Activated T-cell treated with anti-CD3 and anti-CD28 coated beads, Interleukin-2, amount 50 U/mL, for 72 hours (primary cell): ENCODE measurements around the gene KRT9. TPM values are rescaled to one million over a fixed set of nuclear protein-coding genes. Genes with fewer than 3 reads are reported as not detected.
"Not testable (repeated sequence)": the region's sequence is repeated elsewhere in the genome, so short reads cannot be mapped to it uniquely, and the experiment has no call there.

Source experiments
- ATAC-seq, 2 donors: fragments of 150-1000 bp; cut with Tn5 transposase; replicated peaks in 1 of 2; 2 replicates each; pipeline ENCODE4 v1.10.0; 2021; ENCODE audit warnings: moderate library complexity in 2 of 2, mild to moderate bottlenecking in 1 of 2
- DNase-seq, 2 donors: peaks; one replicate each; pipeline ENCODE4 v3.0.0; 2021 to 2022; ENCODE audit warnings: mixed read lengths in 1 of 2
- H3K27ac Mint-ChIP-seq: one replicate; pipeline ENCODE4 v1.8.0; 2022; ENCODE audit warnings: mild to moderate bottlenecking, moderate library complexity, mixed read lengths
- H3K27me3 Mint-ChIP-seq: one replicate; pipeline ENCODE4 v1.8.0; 2022; ENCODE audit warnings: low read depth, mixed read lengths
- H3K36me3 Mint-ChIP-seq, 2 donors: one replicate each; pipeline ENCODE4 v1.8.0; 2022; ENCODE audit warnings: mixed read lengths in 2 of 2, mild to moderate bottlenecking in 1 of 2; ENCODE audit not compliant: insufficient read depth in 2 of 2
- H3K4me1 Mint-ChIP-seq: one replicate; pipeline ENCODE4 v1.8.0; 2022; ENCODE audit warnings: low read depth, mixed read lengths
- H3K4me3 Mint-ChIP-seq, 2 donors: one replicate each; pipeline ENCODE4 v1.8.0; 2022; ENCODE audit warnings: mild to moderate bottlenecking in 2 of 2, mixed read lengths in 2 of 2, moderate library complexity in 2 of 2
- H3K9me3 Mint-ChIP-seq, 2 donors: one replicate each; pipeline ENCODE4 v1.8.0; 2022; ENCODE audit warnings: mixed read lengths in 2 of 2
- total RNA-seq, 2 donors: library from RNA; stranded (reverse); gene quantifications; one replicate each; pipeline ENCODE4 v1.2.3, GENCODE V29; 2022

Gene KRT9
- total RNA-seq, 2 donors from 2014 or later: not detected

DNA sequence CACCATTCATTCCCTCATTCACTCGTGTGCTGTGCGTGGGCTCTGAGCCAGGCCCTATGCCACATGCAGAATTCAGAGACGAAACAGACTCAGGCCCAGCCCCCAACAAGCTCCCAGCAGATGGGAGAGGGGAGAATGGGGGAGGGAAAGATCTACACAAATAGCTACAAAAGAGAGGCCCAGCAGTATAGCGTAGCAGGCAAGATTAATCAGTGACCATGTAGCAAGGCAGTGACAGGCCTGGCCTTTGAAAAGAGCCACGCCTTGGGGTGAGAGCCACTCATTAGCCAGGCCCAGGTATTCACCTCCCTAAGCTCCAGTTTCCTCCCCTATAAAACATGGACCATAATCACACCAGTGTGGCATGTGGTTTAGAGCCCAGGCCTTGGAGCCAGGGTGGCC, 27.4 kb downstream of the KRT9 start:
- H3K27ac Mint-ChIP-seq: no peak overlapping the region
- H3K36me3 Mint-ChIP-seq: peaks cover 3% of the 10 kb centered on the region in 2 donors
- H3K4me3 Mint-ChIP-seq: no peak overlapping the region
- H3K9me3 Mint-ChIP-seq: peaks cover 0 to 3% of the 10 kb centered on the region in 2 donors
- H3K27me3 Mint-ChIP-seq: peaks cover 10% of the 10 kb centered on the region
- DNase-seq (no peak), ATAC-seq (no peak)
- peaks cover 25% of the 10 kb centered on the region for H3K4me1 Mint-ChIP-seq

- not testable (repeated sequence) for H3K4me3 Mint-ChIP-seq, H3K4me1 Mint-ChIP-seq, H3K27ac Mint-ChIP-seq, H3K9me3 Mint-ChIP-seq, ATAC-seq, DNase-seq, H3K36me3 Mint-ChIP-seq
- H3K27me3 Mint-ChIP-seq: peaks cover 10% of the 10 kb centered on the region
Observed at GRCh38 chr17:41542786-41543185, 29.1 kb downstream of the KRT9 start.

GRCh38 chr17:41542357-41542756, 29.5 kb downstream of the KRT9 start:
- no peak overlapping the region for H3K27ac Mint-ChIP-seq
- H3K4me1 Mint-ChIP-seq: peaks cover 4% of the 10 kb centered on the region
- peaks cover 0 to 3% of the 10 kb centered on the region in 2 donors for H3K9me3 Mint-ChIP-seq
- peaks cover 8% of the 10 kb centered on the region for H3K27me3 Mint-ChIP-seq
- no peak for ATAC-seq
- H3K36me3 Mint-ChIP-seq: peaks cover 2 to 3% of the 10 kb centered on the region in 2 donors
- no peak for DNase-seq
- no peak overlapping the region for H3K4me3 Mint-ChIP-seq

GRCh38 chr17:41540921-41541625, 30.8 kb downstream of the KRT9 start:
- Mint-ChIP-seq H3K27ac (no peak overlapping the region), H3K4me1 (no peaks in the 10 kb centered on the region), H3K9me3 (no peaks in the 10 kb centered on the region), H3K4me3 (no peak overlapping the region), H3K36me3 (no peaks in the 10 kb centered on the region), H3K27me3 (peaks cover 10% of the 10 kb centered on the region)
- no peak for ATAC-seq
- no peak for DNase-seq

DNA sequence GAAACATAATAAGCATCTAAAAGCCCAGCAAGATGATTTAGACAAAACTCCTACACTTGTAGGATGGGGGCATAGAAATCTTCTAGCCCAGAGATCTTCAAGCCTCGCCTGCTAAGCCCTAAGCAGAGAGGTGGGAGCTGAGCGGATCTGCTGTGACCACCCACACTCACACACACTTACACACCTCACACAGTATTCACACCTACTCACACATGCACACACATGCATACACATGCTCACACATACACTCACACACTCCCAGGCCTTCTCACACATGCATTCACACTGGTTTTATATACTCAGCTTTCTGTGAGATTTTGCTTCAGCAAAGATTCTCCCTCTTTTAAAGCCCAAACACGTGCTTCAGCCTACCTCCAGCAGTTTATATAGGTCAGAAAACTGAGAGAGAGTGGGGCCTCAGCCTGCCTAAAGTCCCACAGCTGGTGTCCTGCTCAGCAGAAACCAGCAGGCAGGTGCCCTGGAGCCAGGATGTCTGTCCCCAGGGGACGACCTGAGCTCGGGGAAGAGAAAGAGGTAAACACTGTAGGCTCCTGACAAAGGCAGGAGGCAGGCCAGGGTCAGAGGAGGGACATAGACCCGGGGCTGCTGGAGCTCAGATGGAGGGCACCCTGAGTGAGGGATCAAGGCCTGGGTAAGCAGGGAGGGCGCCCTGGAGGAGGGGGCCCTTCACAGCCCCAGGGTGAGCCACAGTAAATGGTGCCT, 31.7 kb downstream of the KRT9 start:
- Mint-ChIP-seq H3K4me3 (no peak overlapping the region), H3K4me1 (no peaks in the 10 kb centered on the region), H3K27me3 (peaks cover 10% of the 10 kb centered on the region), H3K27ac (no peak overlapping the region), H3K9me3 (no peaks in the 10 kb centered on the region), H3K36me3 (no peaks in the 10 kb centered on the region)
- DNase-seq: no peak
- ATAC-seq: no peak

DNA sequence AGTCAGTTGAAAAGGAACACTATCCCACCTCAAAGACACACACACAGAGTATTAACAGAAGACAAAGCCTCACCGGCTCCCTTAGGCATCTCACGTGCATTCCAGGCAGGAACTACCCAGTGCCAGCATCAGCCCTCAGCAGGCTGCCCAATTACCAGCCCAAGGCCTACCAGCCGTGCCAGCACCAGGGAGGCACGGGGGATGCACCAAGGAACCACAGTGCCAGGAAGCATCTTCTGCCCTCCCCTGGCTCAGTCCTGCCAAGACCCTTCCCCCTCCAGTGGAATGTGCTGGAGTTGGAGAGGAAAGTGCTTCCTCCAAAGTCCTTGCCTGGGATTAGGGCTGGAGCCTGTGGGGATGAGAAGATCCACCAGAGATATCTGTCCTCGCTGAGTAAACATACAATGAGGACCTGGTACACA, 32.8 kb downstream of the KRT9 start:
- Mint-ChIP-seq H3K4me3 (no peak overlapping the region), H3K4me1 (no peaks in the 10 kb centered on the region), H3K36me3 (no peaks in the 10 kb centered on the region), H3K27ac (no peak overlapping the region), H3K27me3 (peaks cover 10% of the 10 kb centered on the region), H3K9me3 (no peaks in the 10 kb centered on the region)
- ATAC-seq (no peak), DNase-seq (no peak)

DNA sequence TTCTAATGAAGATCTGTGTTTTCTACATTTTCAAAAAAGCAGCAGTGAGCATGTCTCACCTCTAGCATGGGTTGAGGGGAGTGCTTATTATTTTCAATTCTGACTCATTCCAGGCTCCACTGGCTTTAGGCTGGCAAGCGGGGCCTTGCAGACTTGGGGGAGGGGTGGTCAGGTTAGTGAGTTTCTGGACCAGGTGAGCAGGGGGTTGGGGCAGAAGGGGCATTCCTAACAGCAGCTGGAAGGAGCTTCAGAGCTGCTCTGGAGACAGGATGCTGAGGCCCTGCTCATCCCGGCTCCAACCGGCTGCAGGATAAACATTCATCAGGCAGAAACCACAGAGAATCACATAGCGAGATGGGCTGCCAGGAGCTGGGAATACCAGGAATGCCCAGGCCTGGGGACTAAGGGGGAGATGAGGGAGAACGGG, 33.3 kb downstream of the KRT9 start:
- no peaks in the 10 kb centered on the region for H3K9me3 Mint-ChIP-seq
- H3K27me3 Mint-ChIP-seq: peaks cover 10% of the 10 kb centered on the region
- H3K4me3 Mint-ChIP-seq: no peak overlapping the region
- no peaks in the 10 kb centered on the region for H3K36me3 Mint-ChIP-seq
- DNase-seq: no peak
- H3K27ac Mint-ChIP-seq: no peak overlapping the region
- no peak for ATAC-seq
- no peaks in the 10 kb centered on the region for H3K4me1 Mint-ChIP-seq

DNA sequence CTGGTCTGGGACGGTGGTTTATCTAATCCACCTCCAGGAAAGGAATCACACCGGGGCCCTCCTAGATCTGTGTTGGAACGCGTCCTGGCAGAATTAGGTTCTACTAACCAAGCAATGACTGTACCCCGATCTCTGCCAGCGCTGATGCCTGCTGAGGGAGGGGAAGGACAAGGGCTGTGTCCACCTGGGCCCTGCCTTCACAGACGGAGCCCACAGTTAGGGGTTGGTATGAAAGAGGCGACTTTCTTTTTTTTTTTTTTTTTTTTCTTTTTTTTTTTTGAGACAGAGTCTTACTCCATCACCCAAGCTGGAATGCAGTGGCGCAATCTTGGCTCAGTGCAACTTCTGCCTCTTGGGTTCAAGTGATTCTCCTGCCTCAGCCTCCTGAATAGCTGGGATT, 33.9 kb downstream of the KRT9 start:
- DNase-seq (no peak), ATAC-seq (no peak)
- Mint-ChIP-seq H3K27me3 (peaks cover 15% of the 10 kb centered on the region), H3K4me3 (no peak overlapping the region), H3K4me1 (no peaks in the 10 kb centered on the region), H3K36me3 (no peaks in the 10 kb centered on the region), H3K9me3 (no peaks in the 10 kb centered on the region), H3K27ac (no peak overlapping the region)

DNA sequence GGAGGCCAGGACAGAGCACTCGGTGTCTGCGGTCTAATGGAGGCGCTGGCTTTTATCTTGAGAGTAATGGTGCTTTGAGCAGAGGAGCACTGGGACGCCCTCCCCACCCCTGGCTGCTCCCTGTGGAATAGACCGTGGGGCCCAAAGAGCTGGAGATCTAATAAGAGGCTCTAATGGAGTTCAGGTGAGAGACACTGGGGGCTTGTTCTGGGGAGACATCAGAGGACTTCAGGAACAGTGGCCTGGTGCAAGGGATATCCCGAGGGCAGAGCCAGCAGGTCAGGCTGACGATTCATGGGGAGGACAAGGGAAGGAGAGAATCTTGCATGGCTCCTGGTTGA, 34.3 kb downstream of the KRT9 start:
- Mint-ChIP-seq H3K4me3 (no peak overlapping the region), H3K9me3 (no peaks in the 10 kb centered on the region), H3K36me3 (no peaks in the 10 kb centered on the region), H3K4me1 (no peaks in the 10 kb centered on the region), H3K27me3 (peaks cover 19% of the 10 kb centered on the region), H3K27ac (no peak overlapping the region)
- ATAC-seq: no peak
- DNase-seq: no peak

GRCh38 chr17:41536741-41537613, 34.9 kb downstream of the KRT9 start:
- no peaks in the 10 kb centered on the region for H3K9me3 Mint-ChIP-seq
- ATAC-seq: no peak

DNA sequence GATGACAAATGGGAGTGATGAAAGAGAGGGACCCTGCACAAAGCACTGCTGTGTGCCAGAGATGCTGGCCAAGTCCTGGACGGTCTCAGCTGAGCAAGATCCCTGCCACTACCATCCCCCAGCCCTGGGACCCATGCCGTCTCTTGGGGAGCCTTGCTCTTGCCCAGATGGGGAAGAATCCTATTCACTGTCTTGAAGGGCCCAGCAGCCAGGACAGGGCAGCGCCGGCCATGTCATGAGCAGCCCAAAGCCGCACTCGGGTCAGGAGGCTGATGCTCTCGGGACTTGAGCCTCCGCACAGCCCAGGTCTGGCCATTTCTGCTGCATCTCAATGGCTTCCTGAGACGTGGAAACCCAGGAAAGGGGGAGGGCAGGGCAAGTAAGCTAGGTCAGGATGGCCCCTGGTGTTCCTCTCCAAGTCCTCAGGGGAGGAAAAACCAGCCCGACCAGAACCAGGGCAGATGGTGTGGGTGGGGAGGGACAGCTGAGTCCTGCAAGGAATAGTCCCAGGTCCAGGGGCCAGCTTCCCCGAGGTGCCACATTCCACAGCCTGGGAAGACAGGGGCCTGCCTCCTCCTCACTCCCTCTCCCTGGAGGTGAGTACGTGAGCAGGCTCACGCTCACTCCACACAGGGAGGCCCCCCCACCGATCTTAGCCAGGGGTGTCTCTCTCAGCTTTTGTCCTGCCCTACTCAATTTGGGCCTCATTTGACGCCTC, 35.9 kb downstream of the KRT9 start:
- H3K4me1 Mint-ChIP-seq: no peaks in the 10 kb centered on the region

More at GRCh38 chr17:41536741-41537613, 34.9 kb downstream of the KRT9 start:
- H3K4me1 Mint-ChIP-seq: no peaks in the 10 kb centered on the region
- DNase-seq: no peak
- H3K27me3 Mint-ChIP-seq: peaks cover 23% of the 10 kb centered on the region
- H3K4me3 Mint-ChIP-seq: no peak overlapping the region
- no peak overlapping the region for H3K27ac Mint-ChIP-seq
- no peaks in the 10 kb centered on the region for H3K36me3 Mint-ChIP-seq

DNA sequence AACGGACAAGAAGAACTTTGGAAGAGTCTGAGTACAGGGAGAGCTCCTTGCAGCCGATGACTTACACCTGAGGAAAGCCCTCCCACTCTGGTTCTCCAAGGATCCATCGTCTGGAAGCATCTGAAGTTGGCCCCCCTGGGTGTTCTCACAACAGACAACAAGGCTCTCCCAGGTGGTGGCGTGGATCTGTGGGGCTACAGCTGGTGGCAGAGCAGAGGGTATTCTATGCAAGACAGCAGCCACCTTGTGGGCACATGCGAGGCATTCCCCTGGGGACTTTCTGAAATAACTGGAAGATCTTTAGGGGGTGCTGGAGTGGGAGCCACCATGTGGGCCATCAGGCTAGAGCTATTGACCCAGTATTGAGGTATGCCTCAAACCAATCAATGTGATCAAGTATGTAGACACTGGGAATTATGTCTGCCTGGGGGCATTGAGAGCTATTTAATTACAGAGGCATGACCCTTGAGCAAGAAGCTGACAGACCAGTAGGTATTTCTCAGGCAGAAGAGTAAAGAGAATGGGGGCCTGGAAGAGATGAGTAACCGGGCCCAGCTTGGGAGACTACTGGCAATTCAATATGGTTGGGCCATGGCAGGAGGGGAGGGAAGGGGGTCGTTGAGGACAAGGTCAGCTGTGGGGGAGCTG, 36.8 kb downstream of the KRT9 start:
- H3K4me1 Mint-ChIP-seq: no peaks in the 10 kb centered on the region
- no peaks in the 10 kb centered on the region for H3K36me3 Mint-ChIP-seq
- DNase-seq (no peak), ATAC-seq (no peak)
- no peak overlapping the region for H3K4me3 Mint-ChIP-seq
- H3K9me3 Mint-ChIP-seq: no peaks in the 10 kb centered on the region
- H3K27me3 Mint-ChIP-seq: peaks cover 36% of the 10 kb centered on the region
- H3K27ac Mint-ChIP-seq: no peak overlapping the region

More for the DNA sequence above, 35.9 kb downstream of the KRT9 start:
- Mint-ChIP-seq H3K36me3 (no peaks in the 10 kb centered on the region), H3K27me3 (peaks cover 34% of the 10 kb centered on the region), H3K4me3 (no peak overlapping the region), H3K27ac (no peak overlapping the region), H3K9me3 (no peaks in the 10 kb centered on the region)
- no peak for ATAC-seq
- DNase-seq: no peak
